Cardiac fibroblast (primary cell): ENCODE data around the gene PGM2.
A peak's percentile ranks its signal among the peaks of the same experiment; 100 is the strongest.

ENCODE experiments used
- DNase-seq, 2 donors: peaks; one replicate each; pipeline versions ENCODE4 v3.0.0 to v3.0.0-alpha.2; 2010; ENCODE audit warnings: low read depth in 2 of 2
- H3K4me3 ChIP-seq, 2 donors: replicated peaks in 1 of 2; 1 replicate in 1 of 2; 2 replicates in 1 of 2; pipeline ENCODE4 v1.5.1; 2011; ENCODE audit warnings: low read depth in 2 of 2, low read length in 2 of 2, mild to moderate bottlenecking in 2 of 2, moderate library complexity in 1 of 2
- TF ChIP-seq, protein P1 (sequence below): IDR thresholded peaks from one replicate; pipeline ENCODE4 v1.5.1; 2011; ENCODE audit warnings: low read depth, mild to moderate bottlenecking, low read length, inconsistent platforms

PGM2 gene

DNA sequence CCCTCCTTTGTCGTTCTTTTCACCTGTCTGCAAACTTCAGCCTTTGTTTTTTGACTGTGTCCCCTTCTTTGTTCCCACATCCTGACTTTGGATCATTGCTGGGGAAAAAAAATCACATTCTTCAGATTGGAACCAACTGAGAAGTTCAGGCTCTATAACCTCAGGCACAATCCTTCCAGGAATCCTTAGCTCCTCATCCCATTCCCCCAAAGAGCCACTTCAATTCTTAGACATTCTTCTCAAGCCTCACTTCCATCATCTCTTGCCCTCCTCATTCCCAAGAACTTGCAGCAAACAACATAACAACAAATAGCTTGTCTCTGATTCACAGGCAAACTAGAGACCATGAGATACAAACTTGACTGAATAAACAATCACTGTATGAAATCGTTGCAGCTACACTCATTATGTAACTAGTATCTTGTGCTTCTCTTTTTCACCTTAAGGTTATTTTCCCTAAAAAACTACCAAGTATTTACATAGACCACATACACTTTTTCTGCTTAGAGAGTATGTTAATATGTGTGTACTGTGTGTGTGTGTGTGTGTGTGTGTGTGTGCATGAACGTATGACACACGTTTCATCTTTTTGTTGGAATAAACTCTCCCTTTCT is 26.4 kb upstream of the PGM2 start:
- no peak overlapping the region for H3K4me3 ChIP-seq
- TF ChIP-seq, protein P1, sequence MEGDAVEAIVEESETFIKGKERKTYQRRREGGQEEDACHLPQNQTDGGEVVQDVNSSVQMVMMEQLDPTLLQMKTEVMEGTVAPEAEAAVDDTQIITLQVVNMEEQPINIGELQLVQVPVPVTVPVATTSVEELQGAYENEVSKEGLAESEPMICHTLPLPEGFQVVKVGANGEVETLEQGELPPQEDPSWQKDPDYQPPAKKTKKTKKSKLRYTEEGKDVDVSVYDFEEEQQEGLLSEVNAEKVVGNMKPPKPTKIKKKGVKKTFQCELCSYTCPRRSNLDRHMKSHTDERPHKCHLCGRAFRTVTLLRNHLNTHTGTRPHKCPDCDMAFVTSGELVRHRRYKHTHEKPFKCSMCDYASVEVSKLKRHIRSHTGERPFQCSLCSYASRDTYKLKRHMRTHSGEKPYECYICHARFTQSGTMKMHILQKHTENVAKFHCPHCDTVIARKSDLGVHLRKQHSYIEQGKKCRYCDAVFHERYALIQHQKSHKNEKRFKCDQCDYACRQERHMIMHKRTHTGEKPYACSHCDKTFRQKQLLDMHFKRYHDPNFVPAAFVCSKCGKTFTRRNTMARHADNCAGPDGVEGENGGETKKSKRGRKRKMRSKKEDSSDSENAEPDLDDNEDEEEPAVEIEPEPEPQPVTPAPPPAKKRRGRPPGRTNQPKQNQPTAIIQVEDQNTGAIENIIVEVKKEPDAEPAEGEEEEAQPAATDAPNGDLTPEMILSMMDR = no peak
- DNase-seq = peak; percentile 7 to 59

DNA sequence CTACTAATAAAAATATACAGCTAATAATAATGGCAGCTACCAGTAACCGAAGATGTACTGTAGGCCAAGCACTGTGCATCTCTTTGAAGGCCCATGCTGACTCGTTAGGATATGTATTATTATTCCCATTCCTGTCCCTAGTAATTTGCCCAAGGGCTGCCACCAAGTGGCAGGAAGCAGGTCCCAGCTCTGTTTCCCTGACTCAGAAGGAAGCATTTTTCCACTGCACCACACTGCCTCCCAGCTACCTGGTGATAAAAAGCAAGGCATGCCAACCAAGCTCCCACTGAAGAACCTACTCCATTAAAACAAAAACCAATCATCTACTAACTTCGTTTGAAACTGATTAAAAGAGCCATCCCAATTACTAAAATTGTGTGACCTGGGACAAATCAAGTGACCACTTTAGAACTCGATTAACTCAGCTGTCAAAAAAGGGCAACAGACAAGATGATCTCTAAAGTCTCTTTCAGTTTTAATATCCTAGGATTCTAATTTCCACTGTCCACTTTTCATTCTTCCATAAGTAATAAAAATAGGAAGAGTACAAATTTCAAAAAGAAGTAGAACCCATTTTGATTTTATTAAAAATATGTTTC is 24.3 kb upstream of the PGM2 start:
- no peak overlapping the region for H3K4me3 ChIP-seq
- peak; percentile 59 to 67 for DNase-seq
- TF ChIP-seq, protein P1 = peak; percentile 48

DNA sequence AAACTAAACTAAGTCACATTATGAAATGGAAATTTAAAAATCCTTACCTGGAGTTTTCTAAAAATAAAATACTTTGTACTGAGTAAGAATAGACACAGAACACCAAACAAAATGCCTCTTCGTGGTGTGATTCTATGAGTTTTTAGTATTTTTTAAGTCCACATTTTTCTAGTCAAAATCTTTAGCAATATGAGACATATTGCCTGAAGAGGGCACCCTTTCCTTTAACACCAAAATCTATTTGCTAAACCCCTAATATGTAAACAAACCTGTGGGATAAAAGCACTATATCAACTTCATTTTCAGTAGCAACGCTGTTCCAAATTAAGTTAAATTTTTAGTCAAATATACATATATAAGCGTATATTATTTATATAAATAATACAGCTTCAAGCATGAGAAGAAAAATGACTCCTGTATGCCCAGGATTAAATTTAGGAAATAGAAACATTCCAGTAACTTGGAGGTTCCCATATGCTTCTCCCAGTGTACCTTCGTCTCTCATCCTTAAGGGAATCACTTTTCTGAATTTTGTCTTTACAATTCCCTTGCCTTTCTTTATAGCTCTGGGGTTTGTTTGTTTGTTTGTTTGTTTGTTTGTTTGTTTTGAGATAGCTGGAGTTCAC is 23.0 kb upstream of the PGM2 start:
- TF ChIP-seq, protein P1 = peak; percentile 42
- DNase-seq = peak; percentile 83 to 85
- no peak overlapping the region for H3K4me3 ChIP-seq

GRCh38 chr4:37805091-37805490 is 21.4 kb upstream of the PGM2 start:
- TF ChIP-seq, protein P1 = no peak
- H3K4me3 ChIP-seq = no peak overlapping the region
- no peak for DNase-seq

GRCh38 chr4:37812713-37813112 is 13.8 kb upstream of the PGM2 start:
- peak; percentile 64 to 89 for DNase-seq
- TF ChIP-seq, protein P1 = no peak
- no peak overlapping the region for H3K4me3 ChIP-seq

DNA sequence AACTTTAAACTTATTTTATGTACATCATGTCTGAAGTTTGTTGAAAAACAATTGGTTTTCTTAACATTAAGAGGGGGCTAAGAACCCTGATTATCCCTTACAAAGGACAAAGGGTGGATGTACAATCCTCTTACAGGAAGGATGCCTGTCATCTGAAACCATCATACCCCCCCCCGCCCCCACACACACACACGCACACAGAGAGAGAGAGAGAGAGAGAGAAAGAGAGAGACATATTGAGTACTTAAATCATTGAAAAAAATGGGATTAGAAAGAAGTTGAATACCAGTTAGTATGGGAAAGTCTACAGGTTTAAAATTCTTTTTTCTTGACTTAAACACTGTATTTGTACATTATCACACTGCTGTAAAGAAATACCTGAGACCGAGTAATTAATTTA is 10.9 kb upstream of the PGM2 start:
- TF ChIP-seq, protein P1 = no peak
- no peak overlapping the region for H3K4me3 ChIP-seq
- no peak for DNase-seq

DNA sequence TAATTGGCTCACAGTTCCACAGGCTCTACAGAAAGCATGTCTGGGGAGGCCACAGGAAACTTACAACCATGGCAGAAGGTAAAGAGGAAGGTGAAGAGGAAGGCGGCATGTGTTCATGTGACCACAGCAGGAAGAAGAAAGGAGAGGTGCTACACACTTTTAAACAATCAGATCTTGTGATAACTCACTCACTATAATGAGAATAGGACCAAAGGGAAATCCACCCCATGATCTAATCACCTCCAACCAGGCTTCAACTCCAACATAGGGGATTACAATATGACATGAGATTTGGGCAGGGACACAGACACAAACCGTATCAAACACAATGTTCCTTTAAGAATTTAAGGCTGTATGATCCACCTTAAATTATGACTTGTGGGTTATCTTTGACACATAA is 10.5 kb upstream of the PGM2 start:
- no peak for DNase-seq
- no peak overlapping the region for H3K4me3 ChIP-seq
- TF ChIP-seq, protein P1 = no peak
